Astrocyte (in vitro differentiated cells and primary cell): ENCODE data around the gene SPATA13. TPM values are rescaled to one million over a fixed set of nuclear protein-coding genes. Genes with fewer than 3 reads are reported as not detected.

Source experiments
- DNase-seq: peaks from one replicate; pipeline ENCODE4 v3.0.0-alpha.2; 2010; ENCODE audit warnings: low read depth
- FAIRE-seq: peaks from 2 replicates; lab custom pipeline; 2011; peaks lifted over from hg19 to GRCh38; lab: Jason Lieb, UNC
- H2AFZ ChIP-seq: 2 replicates; pipeline ENCODE4 v1.6.0; 2012; ENCODE audit warnings: low read depth, low read length, inconsistent platforms
- H3K27ac ChIP-seq: 2 replicates; pipeline ENCODE4 v1.5.1; 2011; ENCODE audit warnings: low read depth, low read length, inconsistent platforms
- H3K27me3 ChIP-seq: 2 replicates; pipeline ENCODE4 v1.6.0; 2011; ENCODE audit warnings: low read length, inconsistent platforms; ENCODE audit not compliant: insufficient read depth
- H3K36me3 ChIP-seq: 2 replicates; pipeline ENCODE4 v1.5.1; 2011; ENCODE audit warnings: low read length, inconsistent platforms; ENCODE audit not compliant: insufficient read depth
- H3K4me1 ChIP-seq: 2 replicates; pipeline ENCODE4 v1.5.1; 2011; ENCODE audit warnings: low read length, inconsistent platforms; ENCODE audit not compliant: insufficient read depth
- H3K4me2 ChIP-seq: 2 replicates; pipeline ENCODE4 v1.6.0; 2012; ENCODE audit warnings: low read length, inconsistent platforms
- H3K4me3 ChIP-seq: 2 replicates; pipeline ENCODE4 v1.5.1; 2011; ENCODE audit warnings: low read depth, mild to moderate bottlenecking, low read length, inconsistent platforms; ENCODE audit not compliant: insufficient read depth
- H3K79me2 ChIP-seq: 2 replicates; pipeline ENCODE4 v1.6.0; 2012; ENCODE audit warnings: mild to moderate bottlenecking, low read length, inconsistent platforms; ENCODE audit not compliant: insufficient read depth
- H3K9ac ChIP-seq: 2 replicates; pipeline ENCODE4 v1.6.0; 2012; ENCODE audit warnings: mild to moderate bottlenecking, low read length, inconsistent platforms
- H3K9me3 ChIP-seq: 2 replicates; pipeline ENCODE4 v1.5.1; 2012; ENCODE audit warnings: low read depth, mild to moderate bottlenecking, low read length, inconsistent platforms; ENCODE audit not compliant: insufficient read depth
- H4K20me1 ChIP-seq: 2 replicates; pipeline ENCODE4 v1.6.0; 2012; ENCODE audit warnings: low read length, inconsistent platforms; ENCODE audit not compliant: insufficient read depth
- H3K27ac Mint-ChIP-seq: one replicate; pipeline ENCODE4 v1.8.0; 2021; ENCODE audit warnings: mild to moderate bottlenecking, mixed read lengths; ENCODE audit not compliant: unreplicated experiment
- H3K27me3 Mint-ChIP-seq: one replicate; pipeline ENCODE4 v1.8.0; 2021; ENCODE audit warnings: low read depth, mixed read lengths; ENCODE audit not compliant: unreplicated experiment
- H3K36me3 Mint-ChIP-seq: one replicate; pipeline ENCODE4 v1.8.0; 2021; ENCODE audit warnings: low read depth, mixed read lengths; ENCODE audit not compliant: unreplicated experiment
- H3K4me1 Mint-ChIP-seq: one replicate; pipeline ENCODE4 v1.8.0; 2021; ENCODE audit warnings: low read depth, mixed read lengths; ENCODE audit not compliant: unreplicated experiment
- H3K4me3 Mint-ChIP-seq: one replicate; pipeline ENCODE4 v1.8.0; 2021; ENCODE audit warnings: mild to moderate bottlenecking, moderate library complexity, mixed read lengths; ENCODE audit not compliant: unreplicated experiment
- H3K9me3 Mint-ChIP-seq: one replicate; pipeline ENCODE4 v1.8.0; 2021; ENCODE audit warnings: mild to moderate bottlenecking, mixed read lengths; ENCODE audit not compliant: unreplicated experiment
- CTCF ChIP-seq: IDR thresholded peaks from 2 replicates; pipeline ENCODE4 v1.5.1; 2011; ENCODE audit warnings: low read depth, mild to moderate bottlenecking, inconsistent platforms, low read length, moderate library complexity; ENCODE audit not compliant: insufficient read depth
- EZH2 ChIP-seq: IDR thresholded peaks from 2 replicates; pipeline ENCODE4 v1.6.1; 2012; ENCODE audit warnings: mild to moderate bottlenecking, low read length, inconsistent platforms; ENCODE audit not compliant: insufficient read depth
- total RNA-seq: library from RNA; stranded (reverse); gene quantifications from 2 replicates; pipeline ENCODE4 v1.2.1, GENCODE V29; 2021

The SPATA13 gene
- total RNA-seq, 1 donor from 2014 or later: 6.2 TPM

GRCh38 chr13:24179486-24179850, 18.9 kb downstream of the SPATA13 start:
- Histone ChIP-seq H3K9me3 (no peaks in the 10 kb centered on the region), H2AFZ (no peak overlapping the region), H3K4me1 (peaks cover 6% of the 10 kb centered on the region), H3K9ac (no peak overlapping the region), H4K20me1 (no peaks in the 10 kb centered on the region), H3K79me2 (peaks cover 7% of the 10 kb centered on the region), H3K4me3 (no peak overlapping the region), H3K27me3 (no peaks in the 10 kb centered on the region), H3K4me2 (no peak overlapping the region), H3K36me3 (no peaks in the 10 kb centered on the region), H3K27ac (no peak overlapping the region)
- DNase-seq (no peak), FAIRE-seq (no peak)
- no peaks in the 10 kb centered on the region for H3K9me3 Mint-ChIP-seq
- no peak overlapping the region for H3K27ac Mint-ChIP-seq
- H3K36me3 Mint-ChIP-seq: peaks cover 2% of the 10 kb centered on the region
- H3K4me1 Mint-ChIP-seq: peaks cover 23% of the 10 kb centered on the region
- no peaks in the 10 kb centered on the region for H3K27me3 Mint-ChIP-seq
- no peak for TF ChIP-seq CTCF
- no peak for TF ChIP-seq EZH2
- H3K4me3 Mint-ChIP-seq: peak overlapping the region; percentile 51

- no peaks in the 10 kb centered on the region for H4K20me1 ChIP-seq
- H3K36me3 Mint-ChIP-seq: no peaks in the 10 kb centered on the region
- peaks cover 7% of the 10 kb centered on the region for H3K79me2 ChIP-seq
- H3K4me3 ChIP-seq: no peak overlapping the region
- H2AFZ ChIP-seq: no peak overlapping the region
- no peak overlapping the region for H3K9ac ChIP-seq
- H3K9me3 Mint-ChIP-seq: no peaks in the 10 kb centered on the region
- no peaks in the 10 kb centered on the region for H3K9me3 ChIP-seq
- no peaks in the 10 kb centered on the region for H3K36me3 ChIP-seq
- no peaks in the 10 kb centered on the region for H3K27me3 ChIP-seq
- FAIRE-seq (no peak), DNase-seq (peak; percentile 63)
- H3K4me1 ChIP-seq: peaks cover 6% of the 10 kb centered on the region
- no peak overlapping the region for H3K27ac Mint-ChIP-seq
- TF ChIP-seq EZH2 (no peak), CTCF (no peak)
- H3K27ac ChIP-seq: no peak overlapping the region
- H3K4me1 Mint-ChIP-seq: peaks cover 25% of the 10 kb centered on the region
- no peaks in the 10 kb centered on the region for H3K27me3 Mint-ChIP-seq
- H3K4me3 Mint-ChIP-seq: no peak overlapping the region
- peak overlapping the region; percentile 27 for H3K4me2 ChIP-seq
Observed at GRCh38 chr13:24180750-24181377, 20.3 kb downstream of the SPATA13 start.

GRCh38 chr13:24181991-24182702, 21.6 kb downstream of the SPATA13 start:
- H3K4me1 Mint-ChIP-seq: peaks cover 33% of the 10 kb centered on the region
- Histone ChIP-seq H3K9ac (no peak overlapping the region), H3K9me3 (no peaks in the 10 kb centered on the region), H3K27me3 (no peaks in the 10 kb centered on the region), H3K27ac (no peak overlapping the region), H3K36me3 (no peaks in the 10 kb centered on the region), H3K4me3 (no peak overlapping the region), H2AFZ (no peak overlapping the region), H3K4me1 (peaks cover 3% of the 10 kb centered on the region), H4K20me1 (no peaks in the 10 kb centered on the region), H3K79me2 (peaks cover 7% of the 10 kb centered on the region), H3K4me2 (no peak overlapping the region)
- FAIRE-seq (no peak), DNase-seq (no peak)
- H3K27ac Mint-ChIP-seq: no peak overlapping the region
- H3K27me3 Mint-ChIP-seq: no peaks in the 10 kb centered on the region
- H3K4me3 Mint-ChIP-seq: no peak overlapping the region
- TF ChIP-seq EZH2 (no peak), CTCF (no peak)
- no peaks in the 10 kb centered on the region for H3K36me3 Mint-ChIP-seq
- H3K9me3 Mint-ChIP-seq: no peaks in the 10 kb centered on the region
